HG03342 (cell line): ENCODE data around the gene PAGR1.
"Not testable (repeated sequence)": the region's sequence is repeated elsewhere in the genome, so short reads cannot be mapped to it uniquely, and the experiment has no call there.

Experiments
- ATAC-seq: cut with Tn5 transposase; IDR thresholded peaks from one replicate; pipeline ENCODE4 v1.9.1; 2021; ENCODE audit warnings: mild to moderate bottlenecking, moderate library complexity; ENCODE audit not compliant: unreplicated experiment

The PAGR1 gene

DNA sequence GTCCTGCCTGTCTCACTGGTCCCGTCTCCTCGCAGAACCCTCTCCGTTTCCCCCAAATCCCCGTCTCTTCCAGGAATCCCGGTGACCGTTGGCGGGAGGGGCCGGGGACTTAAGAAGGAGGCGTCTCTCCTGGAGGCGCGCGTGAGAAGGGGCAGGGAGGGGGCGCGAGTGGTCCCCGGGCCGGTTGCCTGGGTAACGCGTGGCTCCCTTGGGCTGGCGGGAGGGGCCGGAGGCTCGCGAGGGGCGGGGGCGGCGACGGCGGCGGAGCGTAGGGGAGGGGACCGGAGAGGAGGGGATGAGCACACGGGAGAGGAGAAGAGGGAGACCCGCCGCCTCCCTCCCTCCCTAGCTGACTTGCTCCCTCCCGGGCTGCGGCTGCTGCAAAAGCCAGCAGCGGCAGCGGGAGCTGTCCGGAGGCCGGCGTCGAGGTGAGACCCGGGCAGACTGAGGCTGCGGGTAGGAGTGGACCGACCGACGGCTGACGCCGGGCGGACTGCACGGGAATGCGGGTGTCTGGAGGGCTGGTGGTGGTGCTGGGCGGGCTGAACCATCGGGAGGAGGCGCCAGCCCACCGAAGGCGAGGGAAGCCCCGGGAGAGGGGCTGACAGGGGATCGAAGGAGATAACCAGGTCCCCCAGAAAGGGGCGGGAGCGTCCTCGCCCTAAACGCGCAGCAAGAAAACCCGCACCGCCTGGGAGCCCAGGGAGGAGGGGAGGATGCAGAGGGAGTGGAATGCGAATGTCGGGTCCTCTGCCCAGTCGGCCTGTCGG, 3.9 kb upstream of the PAGR1 start, which contains the start of gene PRRT2:
TSS of gene PRRT2 (plus strand) at position 298 of the 770 bp plus-strand sequence. CDS start 862 bp downstream, outside the sequence.
- no peak for ATAC-seq

DNA sequence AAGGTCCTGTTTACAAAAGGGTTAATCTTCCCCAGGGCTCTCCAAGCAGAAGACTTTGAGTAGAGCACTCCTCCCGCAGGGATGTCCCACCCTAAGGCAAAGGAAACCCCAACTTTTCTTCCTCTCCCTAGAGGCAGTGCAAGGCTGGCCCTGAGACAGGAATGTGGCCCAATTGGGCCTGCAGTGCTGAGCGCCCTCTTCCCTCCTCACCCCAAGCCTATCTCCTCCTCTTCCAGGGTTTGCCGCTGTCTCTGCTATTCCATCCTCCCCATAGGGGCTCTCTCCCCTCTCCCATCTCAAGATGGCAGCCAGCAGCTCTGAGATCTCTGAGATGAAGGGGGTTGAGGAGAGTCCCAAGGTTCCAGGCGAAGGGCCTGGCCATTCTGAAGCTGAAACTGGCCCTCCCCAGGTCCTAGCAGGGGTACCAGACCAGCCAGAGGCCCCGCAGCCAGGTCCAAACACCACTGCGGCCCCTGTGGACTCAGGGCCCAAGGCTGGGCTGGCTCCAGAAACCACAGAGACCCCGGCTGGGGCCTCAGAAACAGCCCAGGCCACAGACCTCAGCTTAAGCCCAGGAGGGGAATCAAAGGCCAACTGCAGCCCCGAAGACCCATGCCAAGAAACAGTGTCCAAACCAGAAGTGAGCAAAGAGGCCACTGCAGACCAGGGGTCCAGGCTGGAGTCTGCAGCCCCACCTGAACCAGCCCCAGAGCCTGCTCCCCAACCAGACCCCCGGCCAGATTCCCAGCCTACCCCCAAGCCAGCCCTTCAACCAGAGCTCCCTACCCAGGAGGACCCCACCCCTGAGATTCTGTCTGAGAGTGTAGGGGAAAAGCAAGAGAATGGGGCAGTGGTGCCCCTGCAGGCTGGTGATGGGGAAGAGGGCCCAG, 3.0 kb upstream of the PAGR1 start:
- no peak for ATAC-seq

- no peak for ATAC-seq
Measured at GRCh38 chr16:29813644-29814562, 2.0 kb upstream of the PAGR1 start.

- no peak for ATAC-seq
Measured at GRCh38 chr16:29814592-29814991, 1.4 kb upstream of the PAGR1 start.

GRCh38 chr16:29815032-29815721, 775 bp upstream of the PAGR1 start:
- no peak for ATAC-seq

DNA sequence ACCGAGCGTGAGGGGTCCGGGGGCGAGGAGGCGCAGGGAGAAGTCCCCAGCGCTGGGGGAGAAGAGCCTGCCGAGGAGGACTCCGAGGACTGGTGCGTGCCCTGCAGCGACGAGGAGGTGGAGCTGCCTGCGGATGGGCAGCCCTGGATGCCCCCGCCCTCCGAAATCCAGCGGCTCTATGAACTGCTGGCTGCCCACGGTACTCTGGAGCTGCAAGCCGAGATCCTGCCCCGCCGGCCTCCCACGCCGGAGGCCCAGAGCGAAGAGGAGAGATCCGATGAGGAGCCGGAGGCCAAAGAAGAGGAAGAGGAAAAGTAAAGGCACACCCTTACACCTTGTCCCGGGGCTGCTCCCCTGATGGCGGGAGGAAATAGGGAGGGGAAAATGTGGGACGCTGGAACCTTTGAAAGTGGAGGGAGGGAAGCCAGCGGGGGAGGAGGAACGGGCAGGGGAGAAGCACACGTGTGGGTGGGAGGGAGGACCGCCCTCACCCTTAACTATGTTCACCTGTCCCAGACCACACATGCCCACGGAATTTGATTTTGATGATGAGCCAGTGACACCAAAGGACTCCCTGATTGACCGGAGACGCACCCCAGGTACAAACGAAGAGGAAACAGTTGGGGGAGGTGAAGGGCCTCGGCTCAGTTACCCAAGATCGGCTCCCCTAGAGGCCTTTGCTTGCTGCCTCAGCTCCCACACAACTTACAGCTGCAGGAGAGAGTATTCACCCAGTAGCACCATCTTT, 916 bp downstream of the PAGR1 start:
- peak; percentile 7 for ATAC-seq

DNA sequence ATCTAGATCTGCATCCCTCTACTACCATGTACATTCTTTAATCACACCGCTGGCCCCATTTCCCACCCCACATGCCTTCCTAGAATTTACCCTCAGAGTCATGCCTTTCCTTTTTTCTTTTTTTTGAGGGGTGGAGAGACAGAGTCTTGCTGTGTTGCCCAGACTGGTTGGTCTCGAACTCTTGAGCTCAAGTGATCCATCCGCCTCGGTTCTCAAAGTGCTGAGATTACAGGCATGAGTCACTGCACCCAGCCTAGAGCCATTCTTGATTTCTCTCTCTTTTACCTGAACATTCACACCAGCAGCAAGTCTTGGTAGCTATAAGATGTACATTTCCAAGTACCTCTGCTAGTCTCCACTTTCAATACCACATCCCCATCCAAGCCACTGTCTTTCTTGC, 2.1 kb downstream of the PAGR1 start:
- no peak for ATAC-seq

DNA sequence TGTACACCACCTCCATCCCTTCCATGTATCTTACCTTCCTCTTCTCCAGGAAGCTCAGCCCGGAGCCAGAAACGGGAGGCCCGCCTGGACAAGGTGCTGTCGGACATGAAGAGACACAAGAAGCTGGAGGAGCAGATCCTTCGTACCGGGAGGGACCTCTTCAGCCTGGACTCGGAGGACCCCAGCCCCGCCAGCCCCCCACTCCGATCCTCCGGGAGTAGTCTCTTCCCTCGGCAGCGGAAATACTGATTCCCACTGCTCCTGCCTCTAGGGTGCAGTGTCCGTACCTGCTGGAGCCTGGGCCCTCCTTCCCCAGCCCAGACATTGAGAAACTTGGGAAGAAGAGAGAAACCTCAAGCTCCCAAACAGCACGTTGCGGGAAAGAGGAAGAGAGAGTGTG, 3.6 kb downstream of the PAGR1 start:
- ATAC-seq: no peak

- ATAC-seq: no peak
Measured at GRCh38 chr16:29820271-29820701, 4.3 kb downstream of the PAGR1 start, which contains the start of gene MVP. Gene MVP, plus strand, starts transcription at chr16:29820462. Its CDS starts 10,088 bp downstream, at chr16:29830550.

- no peak for ATAC-seq
Measured at GRCh38 chr16:29820730-29821642, 5.0 kb downstream of the PAGR1 start.

GRCh38 chr16:29821643-29822115, 5.7 kb downstream of the PAGR1 start:
- no peak for ATAC-seq

DNA sequence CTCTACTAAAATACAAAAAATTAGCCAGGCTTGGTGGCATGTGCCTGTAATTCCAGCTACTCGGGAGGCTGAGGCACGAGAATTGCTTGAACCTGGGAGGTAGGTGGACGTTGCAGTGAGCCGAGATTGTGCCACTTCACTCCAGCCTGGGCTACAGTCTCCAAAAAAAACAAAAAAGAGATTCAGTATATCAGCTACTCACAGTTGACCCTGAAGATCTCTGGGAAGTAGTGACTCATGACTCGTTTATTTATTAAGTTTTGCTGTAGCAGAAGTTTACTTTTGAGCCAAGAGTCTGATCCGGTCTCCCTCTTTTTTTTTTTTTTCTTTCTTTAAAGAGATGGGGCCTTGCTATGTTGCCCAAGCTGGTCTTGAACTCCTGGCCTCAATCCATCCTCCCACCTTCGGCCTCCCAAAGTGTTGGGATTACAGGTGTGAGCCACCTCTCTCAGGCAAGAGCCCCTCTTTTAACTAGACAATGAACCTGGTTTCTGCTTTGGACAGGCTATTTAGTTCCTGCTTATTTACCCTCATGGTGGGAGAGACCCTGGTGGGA, 8.7 kb downstream of the PAGR1 start:
- no peak for ATAC-seq

DNA sequence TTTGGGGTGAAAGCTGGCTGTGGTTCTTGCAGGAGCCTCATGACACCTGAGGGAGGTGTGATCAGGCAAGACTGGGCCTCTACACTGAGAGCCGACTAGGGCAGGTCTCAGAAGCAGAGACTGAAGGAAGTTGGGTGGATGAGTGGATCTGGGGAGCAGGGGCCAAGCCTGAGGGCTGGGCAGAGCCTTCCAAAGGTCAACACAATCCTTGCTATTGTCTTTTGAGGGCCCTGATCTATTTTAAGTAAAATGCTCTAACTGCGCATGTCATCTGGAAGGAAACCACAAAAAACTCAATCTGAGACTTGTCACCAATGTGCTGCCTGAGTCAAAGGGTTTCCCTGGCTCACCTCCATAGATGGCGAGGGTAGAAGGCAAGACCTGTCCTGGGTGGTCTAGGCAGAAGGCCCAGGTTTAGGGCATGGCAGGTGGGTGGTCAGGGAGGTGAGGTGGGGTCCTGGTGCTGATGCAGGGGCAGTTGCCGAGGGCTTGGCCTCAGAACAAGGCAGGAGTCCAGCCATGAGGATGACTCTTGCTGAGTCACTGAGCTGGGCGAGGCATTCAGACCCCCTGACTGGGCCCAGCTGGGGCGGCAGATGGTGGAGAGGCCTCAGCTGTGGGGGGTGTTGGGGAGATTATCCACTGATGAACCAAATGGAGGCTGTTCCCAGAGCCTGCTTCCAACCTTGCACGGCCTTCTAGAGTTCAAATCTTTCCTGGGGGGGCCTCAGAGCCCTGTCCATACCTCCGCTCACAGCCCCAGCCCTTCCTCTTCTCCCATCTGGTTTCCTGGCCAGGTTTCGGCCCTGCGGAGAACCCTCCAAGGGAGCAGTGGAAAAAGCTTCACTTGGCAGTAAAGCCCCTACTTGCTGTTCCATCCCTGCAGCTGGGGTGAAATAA, 9.4 kb downstream of the PAGR1 start:
- no peak for ATAC-seq

DNA sequence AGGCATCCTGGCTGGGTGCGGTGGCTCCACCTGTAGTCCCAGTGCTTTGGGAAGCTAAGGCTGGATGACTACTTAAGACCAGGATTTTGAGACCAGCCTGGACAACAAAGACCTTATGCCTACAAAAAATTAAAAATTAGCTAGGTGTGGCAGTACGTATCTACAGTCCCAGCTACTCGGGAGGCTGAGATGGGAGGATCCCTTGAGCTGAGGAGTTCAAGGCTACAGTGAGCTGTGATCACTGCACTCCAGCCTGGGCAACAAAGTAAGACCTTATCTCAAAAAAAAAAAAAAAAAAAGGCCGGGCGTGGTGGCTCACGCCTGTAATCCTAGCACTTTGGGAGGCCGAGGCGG, 10.4 kb downstream of the PAGR1 start:
- no peak for ATAC-seq

GRCh38 chr16:29830774-29831173, 14.8 kb downstream of the PAGR1 start:
- ATAC-seq: no peak

- ATAC-seq: no peak
Measured at GRCh38 chr16:29831490-29831889, 15.5 kb downstream of the PAGR1 start.

- not testable (repeated sequence) for ATAC-seq
Measured at GRCh38 chr16:29833219-29833618, 17.3 kb downstream of the PAGR1 start.
